CD14-positive monocyte (primary cell): ENCODE measurements around the gene AMBP. TPM values are rescaled to one million over a fixed set of nuclear protein-coding genes. Genes with fewer than 3 reads are reported as not detected.

ENCODE experiments used
- DNase-seq, 3 donors: peaks; one replicate each; pipeline ENCODE4 v3.0.0-alpha.2; 2011 to 2022
- H2AFZ ChIP-seq: 2 replicates; pipeline ENCODE4 v1.6.0; 2012; ENCODE audit warnings: mild to moderate bottlenecking, low read depth, low read length, inconsistent platforms; ENCODE audit not compliant: insufficient read depth, poor library complexity, severe bottlenecking
- H3K27ac ChIP-seq, 2 donors: 1 replicate in 1 of 2; 2 replicates in 1 of 2; pipeline ENCODE4 v1.5.1; 2012 to 2013; ENCODE audit warnings: low read length in 2 of 2, control low read depth in 1 of 2, inconsistent platforms in 1 of 2, low read depth in 1 of 2, mild to moderate bottlenecking in 1 of 2
- H3K27me3 ChIP-seq, 2 donors: one replicate each; pipeline versions ENCODE4 v1.6.0 to v1.6.1; 2011 to 2013; ENCODE audit warnings: low read length in 2 of 2; ENCODE audit not compliant: control insufficient read depth in 2 of 2, insufficient read depth in 2 of 2
- H3K36me3 ChIP-seq, 2 donors: replicated peaks in 1 of 2; 1 replicate in 1 of 2; 2 replicates in 1 of 2; pipeline versions ENCODE4 v1.5.1 to v1.6.1; 2012 to 2013; ENCODE audit warnings: low read length in 2 of 2, control low read depth in 1 of 2, inconsistent platforms in 1 of 2, mild to moderate bottlenecking in 1 of 2; ENCODE audit not compliant: insufficient read depth in 2 of 2, control insufficient read depth in 1 of 2
- H3K4me1 ChIP-seq, 2 donors: 1 replicate in 1 of 2; 2 replicates in 1 of 2; pipeline versions ENCODE4 v1.5.1 to v1.6.1; 2012 to 2013; ENCODE audit warnings: low read length in 2 of 2, control low read depth in 1 of 2, inconsistent platforms in 1 of 2, mild to moderate bottlenecking in 1 of 2, moderate library complexity in 1 of 2; ENCODE audit not compliant: insufficient read depth in 2 of 2, control insufficient read depth in 1 of 2
- H3K4me2 ChIP-seq: replicated peaks from 2 replicates; pipeline ENCODE3; 2012; ENCODE audit warnings: low read length, moderate library complexity, mild to moderate bottlenecking; ENCODE audit not compliant: poor library complexity, severe bottlenecking; ENCODE audit errors: extremely low read depth
- H3K4me3 ChIP-seq, 3 experiments: fragments of 200-600 bp in 1 of 3; sonication (generic) in 1 of 3; replicated peaks in 1 of 3; 1 replicate in 2 of 3; 2 replicates in 1 of 3; pipeline ENCODE4 v1.5.1; 2011 to 2013; ENCODE audit warnings: low read length in 3 of 3, mild to moderate bottlenecking in 3 of 3, control low read depth in 2 of 3, low read depth in 2 of 3, inconsistent platforms in 1 of 3, moderate library complexity in 1 of 3
- H3K79me2 ChIP-seq: 2 replicates; pipeline ENCODE4 v1.6.0; 2012; ENCODE audit warnings: mild to moderate bottlenecking, control low read depth, inconsistent platforms, low read length, moderate library complexity; ENCODE audit not compliant: insufficient read depth
- H3K9ac ChIP-seq: 2 replicates; pipeline ENCODE4 v1.6.0; 2017; ENCODE audit warnings: low read length, mild to moderate bottlenecking; ENCODE audit not compliant: insufficient read depth, poor library complexity, severe bottlenecking
- H3K9me3 ChIP-seq, 2 donors: replicated peaks in 1 of 2; 1 replicate in 1 of 2; 2 replicates in 1 of 2; pipeline versions ENCODE4 v1.5.1 to v1.6.1; 2012 to 2013; ENCODE audit warnings: low read length in 2 of 2, control low read depth in 1 of 2; ENCODE audit not compliant: control insufficient read depth in 1 of 2, insufficient read depth in 1 of 2
- H4K20me1 ChIP-seq: 2 replicates; pipeline ENCODE4 v1.6.0; 2012; ENCODE audit warnings: mild to moderate bottlenecking, low read length, control low read depth, moderate library complexity; ENCODE audit not compliant: insufficient read depth
- H3K27ac Mint-ChIP-seq, 7 donors: one replicate each; pipeline ENCODE4 v1.8.0; 2020; ENCODE audit warnings: mild to moderate bottlenecking in 7 of 7, mixed read lengths in 7 of 7, moderate library complexity in 6 of 7, inconsistent platforms in 2 of 7
- H3K27me3 Mint-ChIP-seq, 3 donors: one replicate each; pipeline ENCODE4 v1.8.0; 2021 to 2022; ENCODE audit warnings: low read depth in 3 of 3, mild to moderate bottlenecking in 3 of 3, mixed read lengths in 3 of 3, moderate library complexity in 3 of 3, inconsistent platforms in 1 of 3
- H3K36me3 Mint-ChIP-seq, 2 donors: one replicate each; pipeline ENCODE4 v1.8.0; 2020; ENCODE audit warnings: mixed read lengths in 2 of 2, inconsistent platforms in 1 of 2, mild to moderate bottlenecking in 1 of 2
- H3K4me1 Mint-ChIP-seq: one replicate; pipeline ENCODE4 v1.8.0; 2020; ENCODE audit warnings: mild to moderate bottlenecking, mixed read lengths
- H3K4me3 Mint-ChIP-seq, 2 donors: one replicate each; pipeline ENCODE4 v1.8.0; 2020; ENCODE audit warnings: mild to moderate bottlenecking in 2 of 2, mixed read lengths in 2 of 2, moderate library complexity in 1 of 2
- H3K9me3 Mint-ChIP-seq, 7 donors: one replicate each; pipeline ENCODE4 v1.8.0; 2020 to 2022; ENCODE audit warnings: mixed read lengths in 7 of 7, mild to moderate bottlenecking in 6 of 7, moderate library complexity in 6 of 7, inconsistent platforms in 2 of 7
- WGBS: methylation state at CpG from one replicate; pipeline ENCODE4 v1.1.5; 2013; ENCODE audit warnings: missing lambda C conversion rate; ENCODE audit not compliant: insufficient coverage; 5-methylcytosine and 5-hydroxymethylcytosine counted together
- intact Hi-C, 2 donors: fragments of 100-400 bp; cut with micrococcal nuclease; formaldehyde crosslinking; loops; one replicate each; pipeline versions ENCODE4 v1.15.0 to v1.15.1; 2023
- polyA plus RNA-seq, 3 donors: library from polyadenylated mRNA; depleted of rRNA in 1 of 3; unstranded in 2 of 3; stranded (reverse) in 1 of 3; fragments of 300-500 nt in 2 of 3; fragments of >200 nt in 1 of 3; fragmentation: Illumina TruSeq in 2 of 3; gene quantifications; 1 replicate in 2 of 3; 2 replicates in 1 of 3; pipeline ENCODE4 v1.2.3, GENCODE V29; 2012 to 2021
- TF ChIP-seq, protein P1 (sequence below): fragments of 200-600 bp; IDR thresholded peaks from one replicate; pipeline ENCODE4 v1.8.0; 2022; ENCODE audit warnings: antibody characterized with exemption, mild to moderate bottlenecking

The AMBP gene
- polyA plus RNA-seq, 3 donors: not detected

GRCh38 chr9:114116126-114116747 is 38.1 kb upstream of the AMBP start:
- Histone ChIP-seq H3K4me2 (no peak overlapping the region), H3K27me3 (no peaks in the 10 kb centered on the region), H3K27ac (no peak overlapping the region), H2AFZ (no peak overlapping the region), H3K79me2 (no peaks in the 10 kb centered on the region), H3K4me3 (no peak overlapping the region), H3K4me1 (no peaks in the 10 kb centered on the region), H3K9ac (no peak overlapping the region), H3K9me3 (no peaks in the 10 kb centered on the region), H4K20me1 (no peaks in the 10 kb centered on the region), H3K36me3 (no peaks in the 10 kb centered on the region)
- Mint-ChIP-seq H3K9me3 (peaks cover 0 to 2% (median 0%) of the 10 kb centered on the region in 7 donors), H3K27ac (peak overlapping the region in 1 of 7 donors; percentile 37), H3K27me3 (peaks cover 7 to 27% (median 13%) of the 10 kb centered on the region in 3 donors), H3K4me1 (no peaks in the 10 kb centered on the region), H3K4me3 (no peak overlapping the region), H3K36me3 (no peaks in the 10 kb centered on the region)
- TF ChIP-seq, protein P1, sequence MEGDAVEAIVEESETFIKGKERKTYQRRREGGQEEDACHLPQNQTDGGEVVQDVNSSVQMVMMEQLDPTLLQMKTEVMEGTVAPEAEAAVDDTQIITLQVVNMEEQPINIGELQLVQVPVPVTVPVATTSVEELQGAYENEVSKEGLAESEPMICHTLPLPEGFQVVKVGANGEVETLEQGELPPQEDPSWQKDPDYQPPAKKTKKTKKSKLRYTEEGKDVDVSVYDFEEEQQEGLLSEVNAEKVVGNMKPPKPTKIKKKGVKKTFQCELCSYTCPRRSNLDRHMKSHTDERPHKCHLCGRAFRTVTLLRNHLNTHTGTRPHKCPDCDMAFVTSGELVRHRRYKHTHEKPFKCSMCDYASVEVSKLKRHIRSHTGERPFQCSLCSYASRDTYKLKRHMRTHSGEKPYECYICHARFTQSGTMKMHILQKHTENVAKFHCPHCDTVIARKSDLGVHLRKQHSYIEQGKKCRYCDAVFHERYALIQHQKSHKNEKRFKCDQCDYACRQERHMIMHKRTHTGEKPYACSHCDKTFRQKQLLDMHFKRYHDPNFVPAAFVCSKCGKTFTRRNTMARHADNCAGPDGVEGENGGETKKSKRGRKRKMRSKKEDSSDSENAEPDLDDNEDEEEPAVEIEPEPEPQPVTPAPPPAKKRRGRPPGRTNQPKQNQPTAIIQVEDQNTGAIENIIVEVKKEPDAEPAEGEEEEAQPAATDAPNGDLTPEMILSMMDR: no peak
- WGBS: 87% methylated on average over 12 of the region's 12 CpGs
- no peak for DNase-seq
- intact Hi-C loops: no loop called here

DNA sequence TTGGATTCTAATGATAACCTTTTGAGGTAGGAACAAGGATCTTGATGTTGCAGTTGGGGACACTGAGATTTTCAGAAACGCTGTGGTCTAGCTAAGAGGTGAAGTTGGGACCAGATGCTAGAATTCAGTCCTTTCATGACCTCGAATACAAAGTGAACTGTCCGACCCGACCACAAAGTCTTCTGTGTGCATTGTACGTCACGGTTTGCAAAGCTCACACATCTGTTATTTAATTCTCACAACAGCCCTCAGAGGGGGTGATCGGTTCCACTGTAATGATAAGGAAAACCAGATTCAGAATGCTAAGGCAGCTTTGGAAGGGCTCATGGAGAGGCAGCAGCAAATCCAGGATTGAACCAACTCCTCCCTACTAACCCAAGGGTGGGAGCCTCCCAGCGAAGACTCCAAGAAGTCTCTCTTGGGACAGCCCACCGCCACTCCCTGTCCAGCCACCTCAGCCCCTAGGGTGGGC is 37.6 kb upstream of the AMBP start:
- Histone ChIP-seq H3K9me3 (no peaks in the 10 kb centered on the region), H3K4me2 (no peak overlapping the region), H2AFZ (no peak overlapping the region), H3K36me3 (no peaks in the 10 kb centered on the region), H3K27me3 (no peaks in the 10 kb centered on the region), H3K27ac (no peak overlapping the region), H3K4me3 (no peak overlapping the region), H3K4me1 (no peaks in the 10 kb centered on the region), H3K79me2 (no peaks in the 10 kb centered on the region), H4K20me1 (no peaks in the 10 kb centered on the region), H3K9ac (no peak overlapping the region)
- TF ChIP-seq, protein P1: no peak
- 94% methylated on average over 3 of the region's 9 CpGs for WGBS
- Mint-ChIP-seq H3K27ac (no peak overlapping the region), H3K27me3 (peaks cover 10 to 27% (median 14%) of the 10 kb centered on the region in 3 donors), H3K4me1 (no peaks in the 10 kb centered on the region), H3K4me3 (no peak overlapping the region), H3K36me3 (no peaks in the 10 kb centered on the region), H3K9me3 (peaks cover 0 to 2% (median 0%) of the 10 kb centered on the region in 7 donors)
- intact Hi-C loops: no loop called here
- no peak for DNase-seq
